Heart left ventricle (tissue), 16 donors: Measurements from ENCODE around the gene SLC30A7. TPM values are rescaled to one million over a fixed set of nuclear protein-coding genes. Genes with fewer than 3 reads are reported as not detected.

Experiments
- ATAC-seq, 4 donors: fragments of 200-7000 bp; cut with Tn5 transposase; one replicate each; pipeline ENCODE4 v1.9.1; 2020 to 2022; ENCODE audit warnings: moderate library complexity in 4 of 4, mild to moderate bottlenecking in 3 of 4, moderate number of reproducible peaks in 1 of 4
- DNase-seq, 5 donors: peaks; one replicate each; pipeline ENCODE4 v3.0.0-alpha.2; 2020
- H3K27ac ChIP-seq, 12 donors: fragments of 200-600 bp; sonication (generic) in 4 of 12; one replicate each; pipeline versions ENCODE4 v1.5.0 to v1.8.0; 2016 to 2022; ENCODE audit warnings: mild to moderate bottlenecking in 2 of 12
- H3K27me3 ChIP-seq, 9 donors: fragments of 200-600 bp; sonication (generic) in 2 of 9; one replicate each; pipeline versions ENCODE4 v1.5.1 to v1.8.0; 2016 to 2022; ENCODE audit warnings: mild to moderate bottlenecking in 3 of 9
- H3K36me3 ChIP-seq, 9 donors: fragments of 200-600 bp; sonication (generic) in 2 of 9; one replicate each; pipeline versions ENCODE4 v1.5.0 to v1.8.0; 2018 to 2022; ENCODE audit warnings: mild to moderate bottlenecking in 2 of 9
- H3K4me1 ChIP-seq, 12 donors: fragments of 200-600 bp; sonication (generic) in 4 of 12; one replicate each; pipeline versions ENCODE4 v1.5.0 to v1.8.0; 2016 to 2022; ENCODE audit warnings: mild to moderate bottlenecking in 3 of 12
- H3K4me3 ChIP-seq, 12 donors: fragments of 200-600 bp; sonication (generic) in 4 of 12; one replicate each; pipeline versions ENCODE4 v1.5.0 to v1.8.0; 2017 to 2022; ENCODE audit warnings: mild to moderate bottlenecking in 9 of 12, moderate library complexity in 4 of 12
- H3K9me3 ChIP-seq, 12 donors: fragments of 200-600 bp; sonication (generic) in 4 of 12; one replicate each; pipeline versions ENCODE4 v1.5.0 to v1.8.0; 2016 to 2022; ENCODE audit warnings: mild to moderate bottlenecking in 1 of 12
- POLR2A ChIP-seq, 2 donors: fragments of 450-650 bp; IDR thresholded peaks; one replicate each; pipeline ENCODE4 v1.6.1; 2017; ENCODE audit warnings: antibody characterized with exemption in 2 of 2, mild to moderate bottlenecking in 2 of 2, moderate library complexity in 2 of 2
- WGBS, 4 donors: extraction: QIAGEN DNeasy Blood & Tissue Kit in 2 of 4; methylation state at CpG; one replicate each; pipeline versions ENCODE4 v1.1.5 to v1.1.7; 2013 to 2018; 5-methylcytosine and 5-hydroxymethylcytosine counted together
- intact Hi-C, 10 donors: fragments of 100-400 bp; cut with DNase I; formaldehyde crosslinking; loops; one replicate each; pipeline versions ENCODE4 v1.11.1 to v1.14.2; 2022
- polyA plus RNA-seq, 2 donors: library from polyadenylated mRNA; stranded (reverse); fragments of 200-250 nt; gene quantifications; one replicate each; pipeline ENCODE4 v1.2.3, GENCODE V29; 2013
- total RNA-seq, 9 donors: library from RNA; depleted of rRNA in 2 of 9; stranded (reverse); fragments of >200 nt in 2 of 9; fragmentation: NEBNext Ultra II Directional in 3 of 9; extraction: Animal tissue kit (Norgen Biotek cat#: 25700) in 3 of 9; gene quantifications; one replicate each; pipeline versions ENCODE4 v1.1.0 to v1.2.4, GENCODE V29; 2016 to 2023
- TF ChIP-seq, protein P1 (sequence below), 12 donors: fragments of 200-600 bp; sonication (generic) in 4 of 12; IDR thresholded peaks; one replicate each; pipeline versions ENCODE4 v1.5.0 to v1.8.0; 2018 to 2022; ENCODE audit warnings: antibody characterized with exemption in 12 of 12, mild to moderate bottlenecking in 5 of 12
- donor health status: ischemic (EF 13 %, LVEDD 7.1; RV severe dilation, severe dysfunction).
- donor health status: healthy with polysubstance abuse.
- donor health status: DM: no; HTN: yes; CAD: no.
- donor health status: DM: no; HTN: no; CAD: no.
- donor health status: ischemic (EF 25% LVEDD 6.9; RV normal size, moderate dysfunction).
- donor health status: ischemic (EF 25% LVEDD 5.7; RV mildly dilated, moderate dysfunction).
- donor health status: healthy.
- donor health status: DM: yes; HTN: yes; CAD: no.
- donor health status: ischemic (EF 35%, LVEDD 5.7; RV mildly dilated, moderate dysfunction).
- donor health status: nonischemic (EF 11% LVEDD 7.7; RV severe dilation, severe dysfunction).
- donor health status: DM: yes; HTN: yes; CAD: no.
- donor health status: PGD.
- donor health status: ischemic (EF 29% LVEDD 5.4; RV normal size, mild dysfunction).
- donor health status: nonischemic (EF 23%, LVEDD 6.1; RV moderate dilation, normal function).

The SLC30A7 gene
- total and polyA plus RNA-seq, 11 donors = 1.6 to 19.4 (median 4.8) TPM

DNA sequence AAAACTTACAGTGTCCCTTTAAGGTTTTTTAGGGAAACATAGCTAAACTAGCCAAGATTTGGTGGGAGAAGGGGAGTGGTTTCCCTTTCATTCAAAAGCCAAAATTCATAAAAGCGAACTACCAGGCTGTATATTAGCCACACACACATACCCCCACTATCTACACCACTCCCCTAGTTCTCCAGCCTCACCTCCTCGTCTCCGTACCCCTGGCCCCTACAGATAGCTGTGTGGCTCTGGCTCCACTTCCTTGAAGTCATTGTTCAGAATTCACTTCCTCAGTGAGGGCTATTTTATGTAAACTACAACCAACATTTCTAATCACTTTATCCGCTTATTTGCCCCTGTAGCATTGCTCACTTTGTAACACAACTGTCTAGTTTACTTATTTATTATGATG, 135.0 kb downstream of the SLC30A7 start:
- ATAC-seq (no peak), DNase-seq (no peak)
- Histone ChIP-seq H3K4me1 (peaks cover 0 to 38% (median 7%) of the 10 kb centered on the region in 12 donors), H3K27me3 (no peaks in the 10 kb centered on the region), H3K36me3 (no peaks in the 10 kb centered on the region), H3K4me3 (no peak overlapping the region), H3K27ac (peak overlapping the region in 5 of 12 donors; percentile 13 to 35 (median 23)), H3K9me3 (no peaks in the 10 kb centered on the region)
- WGBS, 4 donors = 62 to 72% (median 68%) methylated on average over 4 of the region's 4 CpGs
- TF ChIP-seq, protein P1, sequence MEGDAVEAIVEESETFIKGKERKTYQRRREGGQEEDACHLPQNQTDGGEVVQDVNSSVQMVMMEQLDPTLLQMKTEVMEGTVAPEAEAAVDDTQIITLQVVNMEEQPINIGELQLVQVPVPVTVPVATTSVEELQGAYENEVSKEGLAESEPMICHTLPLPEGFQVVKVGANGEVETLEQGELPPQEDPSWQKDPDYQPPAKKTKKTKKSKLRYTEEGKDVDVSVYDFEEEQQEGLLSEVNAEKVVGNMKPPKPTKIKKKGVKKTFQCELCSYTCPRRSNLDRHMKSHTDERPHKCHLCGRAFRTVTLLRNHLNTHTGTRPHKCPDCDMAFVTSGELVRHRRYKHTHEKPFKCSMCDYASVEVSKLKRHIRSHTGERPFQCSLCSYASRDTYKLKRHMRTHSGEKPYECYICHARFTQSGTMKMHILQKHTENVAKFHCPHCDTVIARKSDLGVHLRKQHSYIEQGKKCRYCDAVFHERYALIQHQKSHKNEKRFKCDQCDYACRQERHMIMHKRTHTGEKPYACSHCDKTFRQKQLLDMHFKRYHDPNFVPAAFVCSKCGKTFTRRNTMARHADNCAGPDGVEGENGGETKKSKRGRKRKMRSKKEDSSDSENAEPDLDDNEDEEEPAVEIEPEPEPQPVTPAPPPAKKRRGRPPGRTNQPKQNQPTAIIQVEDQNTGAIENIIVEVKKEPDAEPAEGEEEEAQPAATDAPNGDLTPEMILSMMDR (IDR thresholded peaks at IDR 0.05) = no peak
- TF ChIP-seq POLR2A (IDR thresholded peaks at IDR 0.05) = no peak
- intact Hi-C loops = loop anchor here in 2 of 10 donors (2.0 to 10.0 kb wide), 2 partner anchors 206 to 254 kb away; partner anchors contain the start of gene S1PR1 (in 1 of the 2)

Other genes with a start within 250 kb of the SLC30A7 start
- 10 to 100 TPM in 2 of 9 donors, 1 to 10 TPM in 7; 1.3 to 40.7 (median 3.9) TPM for gene VCAM1, start 176.3 kb upstream of the SLC30A7 start, total RNA-seq
- 1 to 10 TPM; 1.9 to 4.2 TPM for gene VCAM1, start 176.3 kb upstream of the SLC30A7 start, polyA plus RNA-seq
- gene EXTL2, start 1.2 kb upstream of the SLC30A7 start, total RNA-seq = 1 to 10 TPM; 5.4 to 9.6 (median 8.5) TPM
- 1 to 10 TPM; 5.4 to 6.7 TPM for gene EXTL2, start 1.2 kb upstream of the SLC30A7 start, polyA plus RNA-seq
- 10 to 100 TPM; 14.8 to 36.2 (median 26.5) TPM for gene DPH5, start 129.7 kb downstream of the SLC30A7 start, total RNA-seq
- 10 to 100 TPM; 28.3 to 38.1 TPM for gene DPH5, start 129.7 kb downstream of the SLC30A7 start, polyA plus RNA-seq